IPS-18c (cell line): ENCODE measurements around the gene CXCL5.
"Not testable (repeated sequence)": the region's sequence is repeated elsewhere in the genome, so short reads cannot be mapped to it uniquely, and the experiment has no call there.

Source experiments
- H3K4me3 ChIP-seq: 2 replicates; pipeline ENCODE4 v1.7.0; 2013; ENCODE audit warnings: low read depth, mild to moderate bottlenecking, low read length, moderate library complexity; ENCODE audit not compliant: insufficient read depth
- H3K9me3 ChIP-seq: one replicate; pipeline ENCODE4 v1.6.1; 2013; ENCODE audit warnings: mild to moderate bottlenecking, low read length, moderate library complexity; ENCODE audit not compliant: control insufficient read depth, insufficient read depth

CXCL5 gene

DNA sequence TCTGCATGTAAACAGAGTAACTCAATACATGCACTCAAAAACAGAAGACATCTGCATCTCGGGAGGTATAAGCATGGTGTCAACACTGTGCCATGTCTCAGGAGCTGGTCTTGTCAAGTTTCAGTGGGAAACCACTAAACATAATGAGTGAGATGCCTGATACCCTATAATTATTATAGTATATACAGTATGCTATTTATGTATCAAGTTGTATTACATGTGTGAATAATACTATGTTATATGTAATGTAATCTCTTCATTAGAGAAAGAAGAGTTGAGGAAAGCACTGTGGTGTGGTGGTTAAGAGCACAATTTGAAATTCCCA, 13.0 kb downstream of the CXCL5 start:
- Histone ChIP-seq H3K9me3 (no peaks in the 10 kb centered on the region), H3K4me3 (no peak overlapping the region)

GRCh38 chr4:73984736-73985527, 13.5 kb downstream of the CXCL5 start:
- H3K4me3 ChIP-seq, result no peak overlapping the region

DNA sequence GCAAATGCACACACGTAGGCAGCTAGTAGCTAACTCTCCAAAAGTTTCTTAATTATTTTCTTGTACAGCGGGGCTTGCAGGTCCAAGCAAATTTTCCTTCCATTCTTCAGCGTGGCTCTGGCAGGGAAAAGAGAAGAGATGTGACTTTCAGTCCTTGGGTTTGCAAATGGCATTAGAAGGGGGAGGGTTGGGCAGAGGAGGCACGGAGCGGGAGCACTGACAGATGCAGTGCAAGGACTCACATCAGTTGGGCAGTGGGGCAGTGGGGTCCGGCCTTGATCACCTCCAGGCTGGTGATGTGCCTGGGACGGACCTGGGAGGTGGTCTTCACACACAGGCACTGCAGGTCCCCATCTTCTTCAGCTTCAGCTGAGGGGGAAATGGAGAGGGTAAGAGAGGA, 17.3 kb downstream of the CXCL5 start:
- not testable (repeated sequence) for H3K4me3 ChIP-seq, H3K9me3 ChIP-seq

More at GRCh38 chr4:73984736-73985527, 13.5 kb downstream of the CXCL5 start:
- H3K9me3 ChIP-seq, result no peaks in the 10 kb centered on the region

DNA sequence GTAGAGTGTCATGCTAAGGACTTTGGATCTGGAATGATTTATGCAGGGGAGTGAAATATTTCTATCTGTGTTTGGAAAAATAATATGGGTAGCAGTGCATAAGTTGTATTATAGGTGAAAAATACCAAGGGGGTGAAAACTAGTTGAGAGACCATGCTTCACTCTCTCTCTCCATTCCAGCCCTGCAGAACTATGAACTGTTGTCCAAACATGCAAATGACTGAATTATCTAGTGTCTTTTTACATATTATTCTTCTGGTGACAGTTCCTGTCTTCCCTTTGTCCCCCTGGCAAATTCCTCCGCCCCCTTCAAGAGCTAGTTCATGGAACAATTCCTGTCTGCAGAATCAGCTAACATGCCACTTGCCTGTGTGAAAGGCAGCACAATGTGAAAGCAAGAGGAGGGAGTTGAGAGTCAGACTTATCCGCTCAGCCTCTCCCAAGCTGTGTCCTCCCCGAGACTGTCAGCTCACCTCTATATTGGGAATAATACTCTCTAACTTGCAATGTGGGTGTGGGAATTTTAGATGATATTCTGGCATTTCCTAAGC, 19.0 kb downstream of the CXCL5 start:
- Histone ChIP-seq H3K9me3 (no peaks in the 10 kb centered on the region), H3K4me3 (no peak overlapping the region)

DNA sequence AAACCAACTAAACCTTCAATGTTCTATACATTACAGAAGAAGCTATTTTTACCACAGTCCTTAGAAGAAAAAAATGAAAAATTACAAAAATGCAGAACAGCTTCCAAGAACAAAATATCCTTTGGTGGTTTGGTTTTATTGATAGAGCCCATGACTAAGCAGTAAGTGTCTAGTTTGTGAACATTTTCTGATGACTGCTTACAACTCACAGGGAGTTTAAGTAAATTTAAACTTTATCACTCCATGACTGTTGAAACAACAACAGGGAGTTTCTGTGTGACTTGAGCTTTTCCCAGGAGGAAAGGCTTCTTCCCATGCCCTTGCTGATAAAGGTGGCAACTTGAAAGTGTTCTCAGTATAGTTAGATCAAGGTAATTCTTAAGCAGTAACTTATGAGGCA, 19.6 kb downstream of the CXCL5 start:
- H3K4me3 ChIP-seq, result no peak overlapping the region
- H3K9me3 ChIP-seq, result no peaks in the 10 kb centered on the region

- Histone ChIP-seq H3K9me3 (no peaks in the 10 kb centered on the region), H3K4me3 (no peak overlapping the region)
Measured at GRCh38 chr4:73976716-73977115, 21.8 kb downstream of the CXCL5 start.

- H3K4me3 ChIP-seq, result no peak overlapping the region
Measured at GRCh38 chr4:73976217-73976616, 22.3 kb downstream of the CXCL5 start.

GRCh38 chr4:73974352-73974751, 24.1 kb downstream of the CXCL5 start:
- Histone ChIP-seq H3K9me3 (no peaks in the 10 kb centered on the region), H3K4me3 (no peak overlapping the region)

More at GRCh38 chr4:73976217-73976616, 22.3 kb downstream of the CXCL5 start:
- no peaks in the 10 kb centered on the region for H3K9me3 ChIP-seq

- no peak overlapping the region for H3K4me3 ChIP-seq
- H3K9me3 ChIP-seq, result no peaks in the 10 kb centered on the region
Measured at GRCh38 chr4:73970945-73971344, 27.5 kb downstream of the CXCL5 start.

GRCh38 chr4:73970011-73970410, 28.5 kb downstream of the CXCL5 start:
- H3K9me3 ChIP-seq, result no peaks in the 10 kb centered on the region

GRCh38 chr4:73967866-73968265, 30.6 kb downstream of the CXCL5 start:
- no peak overlapping the region for H3K4me3 ChIP-seq

More at GRCh38 chr4:73970011-73970410, 28.5 kb downstream of the CXCL5 start:
- H3K4me3 ChIP-seq, result no peak overlapping the region

DNA sequence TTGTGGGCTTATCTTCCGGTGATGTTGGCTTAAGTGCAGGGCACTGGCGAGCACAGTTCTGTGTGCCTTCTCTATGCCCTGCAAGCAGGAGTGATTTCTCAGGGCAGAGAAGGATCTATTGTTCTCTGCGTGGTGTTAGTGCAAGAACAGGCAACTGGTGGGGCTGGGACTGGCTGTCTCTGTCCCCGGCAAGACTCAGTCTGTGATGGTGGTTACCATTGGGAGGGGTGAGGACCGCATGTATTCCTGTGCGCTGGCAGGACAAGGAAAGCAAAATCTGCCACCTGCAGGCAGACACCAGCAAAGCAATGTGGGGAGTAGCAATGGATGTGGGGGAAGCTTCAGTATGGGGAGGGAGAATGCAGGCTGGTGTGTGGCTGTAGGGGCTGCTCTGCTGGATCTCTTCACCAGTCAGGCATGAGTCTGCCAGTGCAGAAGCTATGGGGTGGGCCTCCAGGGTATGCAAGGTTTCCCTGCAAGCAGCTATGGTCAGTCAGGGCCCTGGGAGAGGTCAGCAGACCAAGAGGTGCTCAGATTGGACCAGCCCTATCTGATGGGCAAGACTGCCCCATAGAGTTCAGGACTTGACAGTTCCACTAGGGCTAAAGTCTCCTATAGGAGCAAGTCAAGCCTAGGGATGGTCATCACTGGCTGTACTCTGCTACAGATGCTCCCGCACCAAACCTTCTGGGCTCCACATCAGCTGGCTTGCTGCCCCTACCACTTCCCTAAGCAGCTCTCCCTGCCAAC, 33.4 kb downstream of the CXCL5 start:
- H3K9me3 ChIP-seq, result no peaks in the 10 kb centered on the region
- no peak overlapping the region for H3K4me3 ChIP-seq

More at GRCh38 chr4:73967866-73968265, 30.6 kb downstream of the CXCL5 start:
- no peaks in the 10 kb centered on the region for H3K9me3 ChIP-seq

- Histone ChIP-seq H3K4me3 (no peak overlapping the region), H3K9me3 (no peaks in the 10 kb centered on the region)
Measured at GRCh38 chr4:73962724-73963123, 35.8 kb downstream of the CXCL5 start.

GRCh38 chr4:73959041-73959440, 39.4 kb downstream of the CXCL5 start:
- H3K4me3 ChIP-seq, H3K9me3 ChIP-seq: not testable (repeated sequence)

- Histone ChIP-seq H3K9me3 (no peaks in the 10 kb centered on the region), H3K4me3 (no peak overlapping the region)
Measured at GRCh38 chr4:73952352-73952751, 46.1 kb downstream of the CXCL5 start.

- H3K9me3 ChIP-seq, H3K4me3 ChIP-seq: not testable (repeated sequence)
Measured at GRCh38 chr4:73950376-73950920, 48.0 kb downstream of the CXCL5 start.

DNA sequence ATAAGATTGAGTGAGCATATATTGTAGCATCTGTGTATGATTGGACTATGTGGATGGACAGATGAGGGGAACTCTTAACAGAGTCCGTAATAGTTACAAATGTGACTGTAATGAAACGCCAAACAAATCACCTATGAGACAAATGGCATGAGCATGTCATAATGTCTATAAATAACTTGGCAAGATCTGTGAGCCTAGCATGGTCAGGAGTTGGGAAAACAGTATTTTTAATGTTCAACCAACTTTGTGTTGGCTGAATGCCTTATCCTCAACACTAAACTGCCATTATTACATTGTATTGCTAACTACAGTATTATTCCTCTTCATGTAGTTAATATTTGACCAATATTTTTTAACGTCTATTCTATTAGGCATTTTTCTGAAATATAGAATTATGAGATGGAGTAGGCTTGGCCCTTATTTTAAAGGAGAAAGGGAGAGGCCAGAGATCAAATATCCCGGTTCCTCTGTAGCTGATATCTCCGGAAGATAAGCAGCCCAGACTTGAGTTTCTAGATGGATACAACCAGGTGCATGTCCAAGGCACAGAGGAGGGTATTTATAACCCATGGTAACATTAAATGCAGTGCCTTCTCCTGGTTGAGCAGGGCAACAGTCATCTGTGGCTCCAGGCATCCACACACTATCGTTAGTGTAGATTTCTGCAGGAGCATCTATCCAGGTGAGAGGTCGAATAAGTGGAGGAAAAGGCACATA, 49.3 kb downstream of the CXCL5 start:
- no peak overlapping the region for H3K4me3 ChIP-seq
- no peaks in the 10 kb centered on the region for H3K9me3 ChIP-seq
